HL-60/S4 treated with phorbol 12-myristate 13-acetate at 8.2 ng/mL for 4 days and 3 days (cell line): ENCODE data around the gene FAM9C.

Source experiments
- in situ Hi-C: fragments of 300-500 bp; cut with MboI; formaldehyde crosslinking; loops from 2 replicates; pipeline ENCODE4 v1.15.0; 2022; ENCODE audit warnings: low sequenced_read_pairs

FAM9C gene

DNA sequence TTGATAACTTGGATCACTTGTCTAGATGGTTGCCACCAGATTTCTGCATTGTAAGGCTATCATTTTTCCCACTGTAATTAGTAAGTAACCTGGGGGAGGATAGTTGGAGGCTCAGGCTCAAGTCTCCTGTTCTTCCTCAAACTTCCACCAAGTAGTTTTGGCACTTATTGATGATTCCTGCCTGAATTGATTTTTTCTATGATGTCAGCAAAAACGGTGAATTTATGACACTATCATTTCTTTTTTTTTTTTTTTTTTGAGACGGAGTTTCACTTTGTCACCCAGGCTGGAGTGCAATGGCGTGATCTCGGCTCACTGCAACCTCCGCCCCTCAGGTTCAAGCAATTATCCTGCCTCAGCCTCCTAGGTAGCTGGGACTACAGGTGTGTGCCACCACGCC lies 57.1 kb downstream of the FAM9C start:
- in situ Hi-C loops, result no loop called here

DNA sequence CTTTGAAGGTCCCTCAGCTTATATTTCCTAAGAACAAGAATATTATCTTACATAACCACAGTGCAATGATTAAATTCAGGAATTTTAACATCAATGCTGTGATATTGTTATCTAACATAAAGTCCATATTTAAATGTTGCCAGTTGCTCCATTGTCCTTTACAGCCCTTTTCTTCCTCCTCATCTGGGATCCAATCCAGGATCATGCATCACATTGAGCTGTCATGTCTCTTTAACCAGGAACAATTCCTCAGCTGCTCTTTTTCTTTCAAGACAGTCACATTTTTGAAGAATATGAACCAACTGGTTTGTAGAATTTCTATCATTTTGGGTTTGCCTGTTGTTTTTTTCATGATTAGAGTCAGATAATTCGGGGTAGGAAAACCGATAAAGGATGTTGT lies 57.5 kb downstream of the FAM9C start:
- in situ Hi-C loops, result no loop called here

DNA sequence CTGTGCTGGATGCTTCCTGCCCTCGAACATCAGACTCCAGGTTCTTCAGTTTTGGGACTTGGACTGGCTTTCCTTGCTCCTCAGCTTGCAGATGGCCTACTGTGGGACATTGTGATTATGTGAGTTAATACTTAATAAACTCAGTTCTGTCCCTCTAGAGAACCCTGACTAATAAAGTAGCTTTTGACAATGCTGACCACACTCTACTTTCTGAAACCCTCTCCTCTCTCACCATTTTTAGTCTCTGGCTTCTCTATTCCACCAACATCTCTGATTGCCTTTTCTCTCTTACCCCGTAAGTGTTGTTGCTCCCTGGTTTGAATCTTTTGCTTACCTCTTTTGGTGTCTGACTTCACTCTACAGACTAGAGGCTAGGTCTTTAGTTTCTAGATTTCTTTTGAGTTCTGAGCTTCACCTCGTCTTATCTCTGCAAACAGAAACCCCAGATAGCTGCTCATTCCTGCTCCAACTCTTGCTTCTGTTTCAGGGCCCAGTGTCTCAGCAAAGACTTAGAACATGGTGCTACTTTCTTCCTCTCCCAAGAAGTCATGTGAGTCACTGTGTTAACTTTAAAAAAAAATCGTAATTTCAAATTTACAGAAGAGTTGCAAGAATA lies 58.1 kb downstream of the FAM9C start:
- in situ Hi-C loops, result no loop called here
